ENCODE results near the gene CCDC102B.

CCDC102B gene

GRCh38 chr18:68928762-68929675 is 131.1 kb downstream of the CCDC102B start:
- H3K4me2 ChIP-seq (ENCODE audit: low read length), result no peak overlapping the region
- H3K4me1 ChIP-seq (ENCODE audit: control insufficient read depth, low read length), result no peaks in the 10 kb centered on the region
- no peaks in the 10 kb centered on the region for H3F3A ChIP-seq (ENCODE audit: control insufficient read depth, insufficient read depth)
- no peaks in the 10 kb centered on the region for H4K20me1 ChIP-seq (ENCODE audit: control insufficient read depth, insufficient read depth, low read depth, low read length)
- TF ChIP-seq, protein P1, sequence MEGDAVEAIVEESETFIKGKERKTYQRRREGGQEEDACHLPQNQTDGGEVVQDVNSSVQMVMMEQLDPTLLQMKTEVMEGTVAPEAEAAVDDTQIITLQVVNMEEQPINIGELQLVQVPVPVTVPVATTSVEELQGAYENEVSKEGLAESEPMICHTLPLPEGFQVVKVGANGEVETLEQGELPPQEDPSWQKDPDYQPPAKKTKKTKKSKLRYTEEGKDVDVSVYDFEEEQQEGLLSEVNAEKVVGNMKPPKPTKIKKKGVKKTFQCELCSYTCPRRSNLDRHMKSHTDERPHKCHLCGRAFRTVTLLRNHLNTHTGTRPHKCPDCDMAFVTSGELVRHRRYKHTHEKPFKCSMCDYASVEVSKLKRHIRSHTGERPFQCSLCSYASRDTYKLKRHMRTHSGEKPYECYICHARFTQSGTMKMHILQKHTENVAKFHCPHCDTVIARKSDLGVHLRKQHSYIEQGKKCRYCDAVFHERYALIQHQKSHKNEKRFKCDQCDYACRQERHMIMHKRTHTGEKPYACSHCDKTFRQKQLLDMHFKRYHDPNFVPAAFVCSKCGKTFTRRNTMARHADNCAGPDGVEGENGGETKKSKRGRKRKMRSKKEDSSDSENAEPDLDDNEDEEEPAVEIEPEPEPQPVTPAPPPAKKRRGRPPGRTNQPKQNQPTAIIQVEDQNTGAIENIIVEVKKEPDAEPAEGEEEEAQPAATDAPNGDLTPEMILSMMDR (IDR thresholded peaks at IDR 0.05; ENCODE audit: low read depth, low read length, poor library complexity, severe bottlenecking), result no peak
- TF ChIP-seq EZH2phosphoT487 (IDR thresholded peaks at IDR 0.05; ENCODE audit: borderline replicate concordance, low read length), result no peak
- no peaks in the 10 kb centered on the region for H3K9me2 ChIP-seq (replicated peaks; ENCODE audit: control insufficient read depth, low read length)
- H3K79me2 ChIP-seq (ENCODE audit: control insufficient read depth, low read length), result no peaks in the 10 kb centered on the region
- H3K9me3 ChIP-seq (ENCODE audit: control insufficient read depth, insufficient read depth, low read length), result no peaks in the 10 kb centered on the region
- H3K4me3 ChIP-seq (ENCODE audit: low read length), result no peak overlapping the region
- no peaks in the 10 kb centered on the region for H3K36me3 ChIP-seq (ENCODE audit: control insufficient read depth, low read length)
- H3K27ac ChIP-seq (ENCODE audit: low read depth, low read length), result no peak overlapping the region
- H3K27me3 ChIP-seq (ENCODE audit: control insufficient read depth, low read length), result no peaks in the 10 kb centered on the region

DNA sequence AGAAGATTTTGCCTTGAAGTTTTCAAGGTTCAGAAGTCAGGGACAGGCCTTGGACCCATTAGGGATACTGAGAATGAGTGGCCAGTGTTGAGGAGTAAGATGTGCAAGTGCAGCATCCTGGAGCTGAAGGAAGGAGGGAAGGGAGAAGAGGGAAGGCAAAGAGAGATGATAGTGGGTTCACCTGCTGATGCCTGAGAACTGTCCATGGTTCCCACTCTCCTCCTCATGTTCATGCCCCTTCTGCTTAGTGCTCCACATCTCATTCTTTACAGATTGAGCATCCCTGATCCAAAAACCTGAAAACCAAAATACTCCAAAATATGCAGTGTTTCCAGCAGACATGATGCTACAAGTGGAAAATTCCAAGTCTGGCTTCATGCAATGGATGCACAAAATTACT is 137.8 kb downstream of the CCDC102B start:
- Histone ChIP-seq H3K27me3 (ENCODE audit: control insufficient read depth, low read length) (no peaks in the 10 kb centered on the region), H3K9me2 (replicated peaks; ENCODE audit: control insufficient read depth, low read length) (no peaks in the 10 kb centered on the region)

GRCh38 chr18:68937029-68937599 is 139.2 kb downstream of the CCDC102B start:
- no peaks in the 10 kb centered on the region for H3K79me2 ChIP-seq (ENCODE audit: control insufficient read depth, low read length)
- H3K4me1 ChIP-seq (ENCODE audit: control insufficient read depth, low read length), result no peaks in the 10 kb centered on the region
- no peak for TF ChIP-seq EZH2phosphoT487 (IDR thresholded peaks at IDR 0.05; ENCODE audit: borderline replicate concordance, low read length)
- H3K4me2 ChIP-seq (ENCODE audit: low read length), result no peak overlapping the region
- H3K27ac ChIP-seq (ENCODE audit: low read depth, low read length), result no peak overlapping the region
- no peaks in the 10 kb centered on the region for H3F3A ChIP-seq (ENCODE audit: control insufficient read depth, insufficient read depth)
- no peaks in the 10 kb centered on the region for H4K20me1 ChIP-seq (ENCODE audit: control insufficient read depth, insufficient read depth, low read depth, low read length)
- H3K4me3 ChIP-seq (ENCODE audit: low read length), result no peak overlapping the region
- no peaks in the 10 kb centered on the region for H3K9me3 ChIP-seq (ENCODE audit: control insufficient read depth, insufficient read depth, low read length)
- H3K27me3 ChIP-seq (ENCODE audit: control insufficient read depth, low read length), result no peaks in the 10 kb centered on the region
- no peaks in the 10 kb centered on the region for H3K36me3 ChIP-seq (ENCODE audit: control insufficient read depth, low read length)
- H3K9me2 ChIP-seq (replicated peaks; ENCODE audit: control insufficient read depth, low read length), result no peaks in the 10 kb centered on the region

More for the DNA sequence above, 137.8 kb downstream of the CCDC102B start:
- Histone ChIP-seq H3F3A (ENCODE audit: control insufficient read depth, insufficient read depth) (no peaks in the 10 kb centered on the region), H3K36me3 (ENCODE audit: control insufficient read depth, low read length) (no peaks in the 10 kb centered on the region), H3K27ac (ENCODE audit: low read depth, low read length) (no peak overlapping the region), H3K4me2 (ENCODE audit: low read length) (no peak overlapping the region), H3K79me2 (ENCODE audit: control insufficient read depth, low read length) (no peaks in the 10 kb centered on the region), H4K20me1 (ENCODE audit: control insufficient read depth, insufficient read depth, low read depth, low read length) (no peaks in the 10 kb centered on the region), H3K9me3 (ENCODE audit: control insufficient read depth, insufficient read depth, low read length) (no peaks in the 10 kb centered on the region), H3K4me3 (ENCODE audit: low read length) (no peak overlapping the region), H3K4me1 (ENCODE audit: control insufficient read depth, low read length) (no peaks in the 10 kb centered on the region)
- TF ChIP-seq, protein P1 (IDR thresholded peaks at IDR 0.05; ENCODE audit: low read depth, low read length, poor library complexity, severe bottlenecking), result no peak
- TF ChIP-seq EZH2phosphoT487 (IDR thresholded peaks at IDR 0.05; ENCODE audit: borderline replicate concordance, low read length), result no peak

DNA sequence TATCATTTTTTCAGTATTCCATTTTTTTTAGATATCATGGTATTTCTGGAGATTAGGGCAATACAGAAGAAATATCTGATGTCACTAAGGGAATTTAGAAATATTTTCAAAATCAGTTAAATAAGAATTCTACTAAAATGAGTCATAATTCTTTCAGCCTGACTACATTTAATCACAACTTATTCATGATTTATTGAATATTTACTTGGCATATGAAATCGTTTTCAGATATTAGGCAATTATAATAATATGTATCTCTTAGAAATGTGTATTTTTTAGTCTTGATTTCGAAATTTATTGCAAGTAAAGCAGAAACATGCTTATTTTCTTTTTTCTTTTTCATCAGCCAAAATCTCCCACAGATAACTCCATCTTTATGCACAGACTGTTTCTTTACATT is 142.2 kb downstream of the CCDC102B start:
- H3K79me2 ChIP-seq (ENCODE audit: control insufficient read depth, low read length), result no peaks in the 10 kb centered on the region
- H3K4me1 ChIP-seq (ENCODE audit: control insufficient read depth, low read length), result no peaks in the 10 kb centered on the region
- no peak overlapping the region for H3K4me2 ChIP-seq (ENCODE audit: low read length)
- H3K4me3 ChIP-seq (ENCODE audit: low read length), result no peak overlapping the region
- no peaks in the 10 kb centered on the region for H3K36me3 ChIP-seq (ENCODE audit: control insufficient read depth, low read length)
- H4K20me1 ChIP-seq (ENCODE audit: control insufficient read depth, insufficient read depth, low read depth, low read length), result no peaks in the 10 kb centered on the region
- no peaks in the 10 kb centered on the region for H3K9me2 ChIP-seq (replicated peaks; ENCODE audit: control insufficient read depth, low read length)
- no peak overlapping the region for H3K27ac ChIP-seq (ENCODE audit: low read depth, low read length)
- TF ChIP-seq EZH2phosphoT487 (IDR thresholded peaks at IDR 0.05; ENCODE audit: borderline replicate concordance, low read length), result no peak
- no peaks in the 10 kb centered on the region for H3K9me3 ChIP-seq (ENCODE audit: control insufficient read depth, insufficient read depth, low read length)
- no peaks in the 10 kb centered on the region for H3K27me3 ChIP-seq (ENCODE audit: control insufficient read depth, low read length)
- no peaks in the 10 kb centered on the region for H3F3A ChIP-seq (ENCODE audit: control insufficient read depth, insufficient read depth)
